B cell (primary cell): ENCODE results near the gene CAVIN2. TPM values are rescaled to one million over a fixed set of nuclear protein-coding genes. Genes with fewer than 3 reads are reported as not detected.

Experiments used
- ATAC-seq: fragments of 200-7000 bp; cut with Tn5 transposase; one replicate; pipeline ENCODE4 v1.10.0; 2021; ENCODE audit warnings: low read depth, mild to moderate bottlenecking, moderate number of reproducible peaks, moderate library complexity
- CTCF ChIA-PET: fragments of 350-600 bp; sonication (Branson Sonifier 250); formaldehyde crosslinking; loops from one replicate; lab custom pipeline; 2021; ENCODE audit warnings: antibody characterized with exemption, inconsistent platforms; lab: Charles Lee
- POLR2A ChIA-PET: fragments of 350-600 bp; sonication (Branson Sonifier 250); formaldehyde crosslinking; loops from one replicate; lab custom pipeline; 2021; ENCODE audit warnings: antibody characterized with exemption; lab: Charles Lee
- DNase-seq: peaks from one replicate; pipeline ENCODE4 v3.0.0; 2013
- H2AFZ ChIP-seq: 2 replicates; pipeline ENCODE4 v1.6.1; 2012; ENCODE audit warnings: mild to moderate bottlenecking, low read depth, low read length; ENCODE audit not compliant: insufficient read depth, poor library complexity, severe bottlenecking
- H3K27ac ChIP-seq, 2 donors: 1 replicate in 1 of 2; 2 replicates in 1 of 2; pipeline ENCODE4 v1.5.1; 2012 to 2013; ENCODE audit warnings: low read length in 2 of 2, mild to moderate bottlenecking in 2 of 2, moderate library complexity in 1 of 2
- H3K27me3 ChIP-seq, 4 experiments: fragments of 200-600 bp in 1 of 4; sonication (generic) in 1 of 4; replicated peaks in 1 of 4; 1 replicate in 2 of 4; 2 replicates in 2 of 4; pipeline versions ENCODE4 v1.6.1 to v1.7.0; 2013 to 2016; ENCODE audit warnings: low read length in 3 of 4, mild to moderate bottlenecking in 2 of 4, mixed read lengths in 1 of 4, moderate library complexity in 1 of 4; ENCODE audit not compliant: insufficient read depth in 4 of 4, control insufficient read depth in 3 of 4; ENCODE audit errors: control extremely low read depth in 1 of 4
- H3K36me3 ChIP-seq, 2 experiments: replicated peaks in 1 of 2; 1 replicate in 1 of 2; 2 replicates in 1 of 2; pipeline versions ENCODE4 v1.6.1 to v1.7.1; 2013; ENCODE audit warnings: low read length in 1 of 2; ENCODE audit not compliant: insufficient read depth in 2 of 2, control insufficient read depth in 1 of 2; ENCODE audit errors: control extremely low read depth in 1 of 2, extremely low read depth in 1 of 2
- H3K4me1 ChIP-seq, 2 donors: fragments of 200-600 bp in 1 of 2; sonication (generic) in 1 of 2; 1 replicate in 1 of 2; 2 replicates in 1 of 2; pipeline versions ENCODE4 v1.5.1 to v1.6.1; 2013 to 2017; ENCODE audit warnings: low read length in 2 of 2; ENCODE audit not compliant: control insufficient read depth in 2 of 2, insufficient read depth in 2 of 2
- H3K4me2 ChIP-seq: replicated peaks from 2 replicates; pipeline ENCODE3; 2012; ENCODE audit warnings: mild to moderate bottlenecking, low read depth, low read length; ENCODE audit not compliant: poor library complexity, severe bottlenecking
- H3K4me3 ChIP-seq, 5 experiments: fragments of 200-600 bp in 1 of 5; sonication (generic) in 1 of 5; 1 replicate in 3 of 5; 2 replicates in 2 of 5; pipeline versions ENCODE4 v1.5.1 to v1.7.0; 2011 to 2016; ENCODE audit warnings: low read length in 4 of 5, mild to moderate bottlenecking in 4 of 5, low read depth in 2 of 5, control low read depth in 1 of 5, moderate library complexity in 1 of 5; ENCODE audit not compliant: insufficient read depth in 1 of 5; ENCODE audit errors: control extremely low read depth in 1 of 5, extremely low read depth in 1 of 5
- H3K79me2 ChIP-seq: fragments of 200-600 bp; sonication (generic); one replicate; pipeline ENCODE4 v1.6.0; 2016; ENCODE audit warnings: low read length; ENCODE audit not compliant: control insufficient read depth, insufficient read depth
- H3K9ac ChIP-seq: fragments of 200-600 bp; sonication (generic); 2 replicates; pipeline ENCODE4 v1.6.1; 2017; ENCODE audit warnings: mild to moderate bottlenecking, low read length, moderate library complexity
- H3K9me3 ChIP-seq, 3 donors: one replicate each; pipeline versions ENCODE4 v1.6.1 to v1.7.1; 2013; ENCODE audit warnings: low read length in 2 of 3; ENCODE audit not compliant: control insufficient read depth in 2 of 3, insufficient read depth in 1 of 3; ENCODE audit errors: control extremely low read depth in 1 of 3
- H4K20me1 ChIP-seq: 2 replicates; pipeline ENCODE4 v1.6.0; 2012; ENCODE audit warnings: mild to moderate bottlenecking, low read length; ENCODE audit not compliant: insufficient read depth, control insufficient read depth, poor library complexity, severe bottlenecking
- H3K27ac Mint-ChIP-seq: one replicate; pipeline ENCODE4 v1.8.0; 2021; ENCODE audit warnings: mixed read lengths
- H3K27me3 Mint-ChIP-seq: one replicate; pipeline ENCODE4 v1.8.0; 2021; ENCODE audit warnings: mixed read lengths
- H3K4me1 Mint-ChIP-seq: one replicate; pipeline ENCODE4 v1.8.0; 2021; ENCODE audit warnings: mixed read lengths
- H3K4me3 Mint-ChIP-seq: one replicate; pipeline ENCODE4 v1.8.0; 2021; ENCODE audit warnings: mixed read lengths
- H3K9me3 Mint-ChIP-seq: one replicate; pipeline ENCODE4 v1.8.0; 2022; ENCODE audit warnings: mixed read lengths; ENCODE audit not compliant: insufficient read depth
- EZH2 ChIP-seq: IDR thresholded peaks from 2 replicates; pipeline ENCODE4 v1.6.1; 2012; ENCODE audit warnings: borderline replicate concordance, low read depth, mild to moderate bottlenecking, moderate library complexity, low read length; ENCODE audit not compliant: insufficient read depth, poor library complexity, severe bottlenecking
- WGBS: methylation state at CpG from one replicate; pipeline ENCODE4 v1.1.5; 2013; ENCODE audit warnings: missing lambda C conversion rate; ENCODE audit not compliant: insufficient coverage; 5-methylcytosine and 5-hydroxymethylcytosine counted together
- intact Hi-C: fragments of 100-400 bp; cut with micrococcal nuclease; formaldehyde crosslinking; loops from one replicate; pipeline ENCODE4 v1.10.0; 2022
- polyA plus RNA-seq: library from polyadenylated mRNA; depleted of rRNA; stranded (reverse); fragments of >200 nt; gene quantifications from 2 replicates; pipeline ENCODE4 v1.2.3, GENCODE V29; 2012
- total RNA-seq, 2 donors: library from RNA; stranded (reverse); fragments of 120-200 nt in 1 of 2; gene quantifications; 1 replicate in 1 of 2; 2 replicates in 1 of 2; pipeline versions ENCODE4 v1.2.3 to v1.2.4, GENCODE V29; 2013 to 2022
- TF ChIP-seq, protein P1 (sequence below): fragments of 200-600 bp; IDR thresholded peaks from one replicate; pipeline ENCODE4 v1.8.0; 2022; ENCODE audit warnings: antibody characterized with exemption, mild to moderate bottlenecking

The CAVIN2 gene
- total and polyA plus RNA-seq, 2 donors (not counting 1 experiment from before 2014, with no cell fraction given): 0.15 TPM; not detected in 1

DNA sequence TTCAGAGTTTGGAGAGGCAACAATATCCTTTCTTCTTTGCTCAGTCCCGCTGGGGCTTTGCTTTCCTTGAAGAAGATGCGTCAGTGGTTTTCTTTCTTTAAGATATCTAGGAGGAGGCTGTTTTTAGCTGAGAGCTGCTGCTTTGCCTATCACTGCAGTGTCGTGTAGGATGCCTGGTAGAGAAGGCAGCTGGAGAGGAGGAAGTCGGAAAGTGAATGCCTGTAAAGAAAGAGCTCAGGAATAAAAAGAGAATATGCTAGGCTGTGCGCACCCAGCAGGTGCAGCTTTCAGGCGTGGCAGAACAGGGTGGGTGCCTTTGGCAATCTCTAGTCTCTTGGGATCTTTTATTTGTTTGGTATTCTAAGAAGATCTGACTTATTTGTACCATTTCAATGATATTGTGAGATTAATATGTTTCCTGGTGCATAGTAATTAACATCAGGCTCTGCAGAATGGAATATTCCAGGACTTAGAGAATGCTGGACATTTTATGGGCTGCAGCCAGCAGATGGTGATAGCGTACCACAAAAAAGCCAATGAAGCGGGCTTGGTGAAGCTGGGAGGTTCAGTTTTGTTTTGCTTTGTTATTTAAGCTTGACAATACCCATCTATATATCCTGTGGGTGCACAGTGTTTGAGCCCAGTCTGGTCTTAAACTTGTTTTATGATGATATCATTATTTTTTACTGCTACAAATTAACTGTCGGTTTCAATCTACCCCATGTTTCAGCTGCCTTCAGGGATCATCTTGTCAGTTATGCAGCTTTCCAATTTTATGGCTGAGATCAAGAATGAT lies 34.9 kb downstream of the CAVIN2 start:
- Histone ChIP-seq H3K79me2 (no peaks in the 10 kb centered on the region), H2AFZ (no peak overlapping the region), H3K36me3 (no peaks in the 10 kb centered on the region), H3K4me3 (no peak overlapping the region), H4K20me1 (no peaks in the 10 kb centered on the region), H3K9ac (no peak overlapping the region), H3K9me3 (no peaks in the 10 kb centered on the region), H3K27ac (no peak overlapping the region), H3K4me1 (no peaks in the 10 kb centered on the region), H3K27me3 (peaks cover 0 to 3% (median 0%) of the 10 kb centered on the region in 4 experiments), H3K4me2 (no peak overlapping the region)
- ATAC-seq: no peak
- H3K9me3 Mint-ChIP-seq: no peaks in the 10 kb centered on the region
- peaks cover 4% of the 10 kb centered on the region for H3K27me3 Mint-ChIP-seq
- no peaks in the 10 kb centered on the region for H3K4me1 Mint-ChIP-seq
- DNase-seq: peak; percentile 40
- TF ChIP-seq, protein P1, sequence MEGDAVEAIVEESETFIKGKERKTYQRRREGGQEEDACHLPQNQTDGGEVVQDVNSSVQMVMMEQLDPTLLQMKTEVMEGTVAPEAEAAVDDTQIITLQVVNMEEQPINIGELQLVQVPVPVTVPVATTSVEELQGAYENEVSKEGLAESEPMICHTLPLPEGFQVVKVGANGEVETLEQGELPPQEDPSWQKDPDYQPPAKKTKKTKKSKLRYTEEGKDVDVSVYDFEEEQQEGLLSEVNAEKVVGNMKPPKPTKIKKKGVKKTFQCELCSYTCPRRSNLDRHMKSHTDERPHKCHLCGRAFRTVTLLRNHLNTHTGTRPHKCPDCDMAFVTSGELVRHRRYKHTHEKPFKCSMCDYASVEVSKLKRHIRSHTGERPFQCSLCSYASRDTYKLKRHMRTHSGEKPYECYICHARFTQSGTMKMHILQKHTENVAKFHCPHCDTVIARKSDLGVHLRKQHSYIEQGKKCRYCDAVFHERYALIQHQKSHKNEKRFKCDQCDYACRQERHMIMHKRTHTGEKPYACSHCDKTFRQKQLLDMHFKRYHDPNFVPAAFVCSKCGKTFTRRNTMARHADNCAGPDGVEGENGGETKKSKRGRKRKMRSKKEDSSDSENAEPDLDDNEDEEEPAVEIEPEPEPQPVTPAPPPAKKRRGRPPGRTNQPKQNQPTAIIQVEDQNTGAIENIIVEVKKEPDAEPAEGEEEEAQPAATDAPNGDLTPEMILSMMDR: peak; percentile 58
- TF ChIP-seq EZH2: no peak
- POLR2A ChIA-PET: no interaction called here
- CTCF ChIA-PET: interaction anchor here (0.8 to 1.6 kb wide), 8 partner anchors 9 to 351 kb away, joined by 3 to 16 read pairs (median 3); no protein-coding TSS in a partner anchor
- H3K27ac Mint-ChIP-seq: no peak overlapping the region
- H3K4me3 Mint-ChIP-seq: no peak overlapping the region
- WGBS: 65% methylated on average over 5 of the region's 9 CpGs
- intact Hi-C loops: loop anchor here (1.0 kb wide), 1 partner anchor 350 kb away; no protein-coding TSS in a partner anchor

DNA sequence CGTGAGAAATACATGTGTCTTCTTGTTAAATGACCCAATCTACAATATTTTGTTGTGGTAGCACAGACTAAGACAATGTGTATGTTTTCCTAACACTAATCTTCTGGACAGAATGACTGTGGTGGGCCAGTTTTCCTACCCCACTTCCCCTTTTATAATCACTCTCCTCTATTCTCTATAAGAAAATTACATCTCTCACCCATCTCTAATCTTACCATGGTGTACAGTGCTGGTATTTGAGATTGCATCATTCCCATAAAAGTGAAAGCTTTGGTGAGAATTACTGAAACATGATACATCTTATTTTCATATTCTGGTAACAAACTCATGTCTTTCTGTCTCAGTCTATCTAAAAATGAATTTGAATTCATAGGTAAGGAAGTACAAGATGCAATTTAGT lies 40.5 kb downstream of the CAVIN2 start:
- Histone ChIP-seq H3K27me3 (no peaks in the 10 kb centered on the region), H4K20me1 (no peaks in the 10 kb centered on the region), H3K4me3 (no peak overlapping the region), H2AFZ (no peak overlapping the region), H3K27ac (no peak overlapping the region), H3K36me3 (no peaks in the 10 kb centered on the region), H3K4me2 (no peak overlapping the region), H3K9me3 (no peaks in the 10 kb centered on the region), H3K4me1 (no peaks in the 10 kb centered on the region), H3K79me2 (no peaks in the 10 kb centered on the region), H3K9ac (no peak overlapping the region)
- Mint-ChIP-seq H3K27ac (no peak overlapping the region), H3K4me3 (no peak overlapping the region), H3K9me3 (no peaks in the 10 kb centered on the region), H3K27me3 (peaks cover 3% of the 10 kb centered on the region), H3K4me1 (no peaks in the 10 kb centered on the region)
- TF ChIP-seq EZH2: no peak
- ChIA-PET CTCF (no interaction called here), POLR2A (no interaction called here)
- intact Hi-C loops: no loop called here
- DNase-seq (no peak), ATAC-seq (no peak)
- no CpG with 5 or more reads among the region's 1 CpG for WGBS
